ENCODE measurements around the gene CNOT6.

Gene CNOT6

GRCh38 chr5:180563994-180564393 is 69.8 kb downstream of the CNOT6 start:
- Histone ChIP-seq H3F3A (ENCODE audit: insufficient read depth, low read length) (no peaks in the 10 kb centered on the region), H3K36me3 (ENCODE audit: insufficient read depth, low read length) (peaks cover 72% of the 10 kb centered on the region), H3K4me3 (ENCODE audit: low read depth, low read length, poor library complexity, severe bottlenecking) (no peak overlapping the region), H3K27ac (ENCODE audit: low read depth, low read length, poor library complexity, severe bottlenecking) (no peak overlapping the region), H2AFZ (ENCODE audit: low read length) (no peak overlapping the region), H3K4me1 (ENCODE audit: insufficient read depth, low read length, severe bottlenecking) (no peaks in the 10 kb centered on the region), H3K9ac (ENCODE audit: low read length) (no peak overlapping the region), H3K27me3 (ENCODE audit: insufficient read depth, low read length) (no peaks in the 10 kb centered on the region), H3K9me2 (ENCODE audit: low read depth, low read length) (no peaks in the 10 kb centered on the region), H4K20me1 (ENCODE audit: insufficient read depth, low read length) (no peaks in the 10 kb centered on the region), H3K4me2 (ENCODE audit: low read length) (no peak overlapping the region), H3K79me2 (ENCODE audit: insufficient read depth, low read length) (peaks cover 7% of the 10 kb centered on the region; the same call in 1 of the 2 replicates), H3K9me3 (ENCODE audit: low read length) (no peaks in the 10 kb centered on the region)
- TF ChIP-seq EZH2 (IDR thresholded peaks at IDR 0.05; ENCODE audit: borderline replicate concordance, low read length) (no peak), CTCF (IDR thresholded peaks at IDR 0.05; ENCODE audit: low read length) (no peak)

GRCh38 chr5:180568914-180569313 is 74.7 kb downstream of the CNOT6 start:
- Histone ChIP-seq H3K4me3 (ENCODE audit: low read depth, low read length, poor library complexity, severe bottlenecking) (no peak overlapping the region), H3F3A (ENCODE audit: insufficient read depth, low read length) (no peaks in the 10 kb centered on the region), H3K9me3 (ENCODE audit: low read length) (no peaks in the 10 kb centered on the region), H3K4me2 (ENCODE audit: low read length) (no peak overlapping the region), H3K9me2 (ENCODE audit: low read depth, low read length) (no peaks in the 10 kb centered on the region), H3K36me3 (ENCODE audit: insufficient read depth, low read length) (peaks cover 90% of the 10 kb centered on the region), H2AFZ (ENCODE audit: low read length) (no peak overlapping the region), H3K79me2 (ENCODE audit: insufficient read depth, low read length) (no peaks in the 10 kb centered on the region), H3K4me1 (ENCODE audit: insufficient read depth, low read length, severe bottlenecking) (no peaks in the 10 kb centered on the region), H4K20me1 (ENCODE audit: insufficient read depth, low read length) (no peaks in the 10 kb centered on the region), H3K27me3 (ENCODE audit: insufficient read depth, low read length) (no peaks in the 10 kb centered on the region), H3K9ac (ENCODE audit: low read length) (no peak overlapping the region), H3K27ac (ENCODE audit: low read depth, low read length, poor library complexity, severe bottlenecking) (no peak overlapping the region)
- TF ChIP-seq EZH2 (IDR thresholded peaks at IDR 0.05; ENCODE audit: borderline replicate concordance, low read length) (no peak), CTCF (IDR thresholded peaks at IDR 0.05; ENCODE audit: low read length) (no peak)

GRCh38 chr5:180575571-180575970 is 81.4 kb downstream of the CNOT6 start:
- Histone ChIP-seq H4K20me1 (ENCODE audit: insufficient read depth, low read length) (no peaks in the 10 kb centered on the region), H2AFZ (ENCODE audit: low read length) (no peak overlapping the region), H3K4me3 (ENCODE audit: low read depth, low read length, poor library complexity, severe bottlenecking) (no peak overlapping the region), H3K9me2 (ENCODE audit: low read depth, low read length) (no peaks in the 10 kb centered on the region), H3K36me3 (ENCODE audit: insufficient read depth, low read length) (peaks cover 76% of the 10 kb centered on the region), H3K4me2 (ENCODE audit: low read length) (no peak overlapping the region), H3K9me3 (ENCODE audit: low read length) (no peaks in the 10 kb centered on the region), H3K4me1 (ENCODE audit: insufficient read depth, low read length, severe bottlenecking) (no peaks in the 10 kb centered on the region), H3K27ac (ENCODE audit: low read depth, low read length, poor library complexity, severe bottlenecking) (no peak overlapping the region), H3K27me3 (ENCODE audit: insufficient read depth, low read length) (no peaks in the 10 kb centered on the region), H3K79me2 (ENCODE audit: insufficient read depth, low read length) (no peaks in the 10 kb centered on the region), H3K9ac (ENCODE audit: low read length) (no peak overlapping the region), H3F3A (ENCODE audit: insufficient read depth, low read length) (no peaks in the 10 kb centered on the region)
- TF ChIP-seq CTCF (IDR thresholded peaks at IDR 0.05; ENCODE audit: low read length) (no peak), EZH2 (IDR thresholded peaks at IDR 0.05; ENCODE audit: borderline replicate concordance, low read length) (no peak)

Data from OCI-LY1 (cell line).